Esophagus squamous epithelium (tissue), 5 donors: Measurements from ENCODE around the gene GOLGA6L24. TPM values are rescaled to one million over a fixed set of nuclear protein-coding genes. Genes with fewer than 3 reads are reported as not detected.
"Not testable (repeated sequence)": the region's sequence is repeated elsewhere in the genome, so short reads cannot be mapped to it uniquely, and the experiment has no call there.

ENCODE experiments used
- DNase-seq: peaks from one replicate; lab custom pipeline; 2025; lab: John Stamatoyannopoulos, UW
- H3K27ac ChIP-seq, 4 donors: fragments of 200-600 bp; sonication (generic); one replicate each; pipeline ENCODE4 v1.5.1; 2016 to 2019; ENCODE audit warnings: mild to moderate bottlenecking in 1 of 4
- H3K27me3 ChIP-seq, 4 donors: fragments of 200-600 bp; sonication (generic); 1 replicate in 3 of 4; 2 replicates in 1 of 4; pipeline versions ENCODE4 v1.5.1 to v1.6.0; 2017 to 2021; ENCODE audit warnings: antibody characterized with exemption in 1 of 4
- H3K36me3 ChIP-seq, 3 donors: fragments of 200-600 bp; sonication (generic); one replicate each; pipeline ENCODE4 v1.5.1; 2016 to 2019
- H3K4me1 ChIP-seq, 3 donors: fragments of 200-600 bp; sonication (generic); one replicate each; pipeline ENCODE4 v1.5.1; 2017 to 2019
- H3K4me3 ChIP-seq, 4 donors: fragments of 200-600 bp; sonication (generic); 1 replicate in 3 of 4; 2 replicates in 1 of 4; pipeline ENCODE4 v1.5.1; 2016 to 2019; ENCODE audit warnings: mild to moderate bottlenecking in 2 of 4, moderate library complexity in 1 of 4
- H3K9me3 ChIP-seq, 3 donors: fragments of 200-600 bp; sonication (generic); one replicate each; pipeline ENCODE4 v1.5.1; 2016 to 2019
- WGBS, 2 donors: methylation state at CpG; one replicate each; pipeline ENCODE4 v1.1.5; 2018; 5-methylcytosine and 5-hydroxymethylcytosine counted together
- intact Hi-C: fragments of 100-400 bp; cut with DNase I; formaldehyde crosslinking; loops from one replicate; pipeline ENCODE4 v1.15.0; 2022
- small RNA-seq, 4 donors: library from RNA; depleted of rRNA; stranded (forward); fragments of <200 nt; gene quantifications; one replicate each; pipeline ENCODE3, GENCODE V24; 2016
- total RNA-seq, 4 donors: library from RNA; depleted of rRNA; stranded (reverse); fragments of >200 nt; gene quantifications; one replicate each; pipeline ENCODE4 v1.1.0, GENCODE V29; 2016
- donor health status: DM: yes; HTN: yes; CAD: no.

Gene GOLGA6L24
- total RNA-seq, 4 donors from 2014 or later = not detected

- peaks cover 0 to 44% (median 0%) of the 10 kb centered on the region in 3 donors for H3K36me3 ChIP-seq
- DNase-seq, H3K4me3 ChIP-seq, H3K27me3 ChIP-seq, H3K4me1 ChIP-seq, H3K9me3 ChIP-seq, intact Hi-C loops, H3K27ac ChIP-seq: not testable (repeated sequence)
- 95 to 96% methylated on average over 7 of the region's 7 CpGs for WGBS, 2 donors
These were observed 40.9 kb downstream of the GOLGA6L24 start for GRCh38 chr15:28316958-28317357.

DNA sequence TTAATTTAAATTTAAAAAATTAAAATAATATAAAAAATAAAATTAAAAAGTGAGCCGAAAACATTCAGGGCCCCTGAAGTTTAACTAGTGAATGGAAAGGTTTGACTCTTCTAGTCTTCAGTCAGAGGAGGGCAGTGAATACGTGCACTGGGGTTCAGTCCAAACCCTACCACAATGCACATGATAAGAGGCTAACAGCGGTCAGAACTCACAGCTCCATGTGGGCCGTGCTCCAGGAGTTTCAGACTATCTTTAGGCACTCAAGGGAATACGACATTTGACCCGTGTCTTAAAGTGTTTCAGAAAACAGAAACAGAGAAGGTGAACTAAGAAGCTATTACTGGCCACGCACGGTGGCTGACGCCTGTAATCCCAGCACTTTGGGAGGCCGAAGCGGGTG is 47.4 kb downstream of the GOLGA6L24 start:
- intact Hi-C loops, H3K9me3 ChIP-seq, DNase-seq, H3K4me1 ChIP-seq, H3K27me3 ChIP-seq, H3K27ac ChIP-seq, H3K4me3 ChIP-seq: not testable (repeated sequence)
- peaks cover 0 to 47% (median 0%) of the 10 kb centered on the region in 3 donors for H3K36me3 ChIP-seq
- 78 to 88% methylated on average over 6 to 8 of the region's 11 CpGs for WGBS, 2 donors

- H3K4me3 ChIP-seq, H3K9me3 ChIP-seq, H3K4me1 ChIP-seq, H3K27ac ChIP-seq, DNase-seq, intact Hi-C loops, H3K27me3 ChIP-seq: not testable (repeated sequence)
- peaks cover 0 to 32% (median 0%) of the 10 kb centered on the region in 3 donors for H3K36me3 ChIP-seq
- WGBS, 2 donors = 94 to 98% methylated on average over 5 of the region's 5 CpGs
These were observed 49.2 kb downstream of the GOLGA6L24 start for GRCh38 chr15:28308718-28309117.

Small RNA genes within 50 kb of the gene (small RNA-seq; reads per million reads assigned to genes)
- gene AC091304.5 = 0 reads per million in 4 donors
- gene RN7SL238P = 0 reads per million in 4 donors

Other genes with a start within 250 kb of the GOLGA6L24 start
- 10 to 100 TPM; 32.2 to 45.0 (median 39.2) TPM for gene HERC2, start 35.9 kb downstream of the GOLGA6L24 start, total RNA-seq
- gene GOLGA8F, start 20.6 kb upstream of the GOLGA6L24 start, total RNA-seq = not detected
- gene GOLGA8G, start 174.9 kb upstream of the GOLGA6L24 start, total RNA-seq = not detected
- gene GOLGA6L25, start 195.5 kb upstream of the GOLGA6L24 start, total RNA-seq = not detected